BJ (cell line): ENCODE data around the gene MTTP. TPM values are rescaled to one million over a fixed set of nuclear protein-coding genes. Genes with fewer than 3 reads are reported as not detected.

Experiments used
- CTCF ChIA-PET: fragments of 350-600 bp; formaldehyde crosslinking; extraction: SDS; loops from one replicate; lab custom pipeline; 2021; ENCODE audit warnings: antibody characterized with exemption, inconsistent platforms; lab: Yijun Ruan, JAX
- POLR2A ChIA-PET: fragments of 300-600 bp; sonication (Branson Sonifier 250); formaldehyde crosslinking; extraction: SDS; loops from one replicate; lab custom pipeline; 2021; ENCODE audit warnings: antibody characterized with exemption; lab: Charles Lee
- DNase-seq: peaks from one replicate; pipeline ENCODE4 v3.0.0-alpha.2; 2011; ENCODE audit warnings: low read depth
- H3K27me3 ChIP-seq: 2 replicates; pipeline ENCODE4 v1.6.0; 2011; ENCODE audit warnings: low read length; ENCODE audit not compliant: control insufficient read depth, insufficient read depth
- H3K36me3 ChIP-seq: 2 replicates; pipeline ENCODE4 v1.5.1; 2011; ENCODE audit warnings: low read length; ENCODE audit not compliant: control insufficient read depth, insufficient read depth
- H3K4me3 ChIP-seq: 2 replicates; pipeline ENCODE4 v1.5.1; 2011; ENCODE audit warnings: low read depth, mild to moderate bottlenecking, control low read depth, low read length
- polyA plus RNA-seq: library from polyadenylated mRNA; depleted of rRNA; stranded (reverse); fragments of >200 nt; gene quantifications from 2 replicates; pipeline ENCODE4 v1.2.3, GENCODE V29; 2011
- TF ChIP-seq, protein P1 (sequence below): IDR thresholded peaks from 2 replicates; pipeline ENCODE4 v1.5.1; 2011; ENCODE audit warnings: low read depth, mild to moderate bottlenecking, control low read depth, inconsistent platforms, low read length, moderate library complexity; ENCODE audit not compliant: insufficient read depth

The MTTP gene
- polyA plus RNA-seq, 1 experiment = not detected

- Histone ChIP-seq H3K27me3 (no peaks in the 10 kb centered on the region), H3K36me3 (no peaks in the 10 kb centered on the region), H3K4me3 (no peak overlapping the region)
- POLR2A ChIA-PET = no interaction called here
- DNase-seq = no peak
- TF ChIP-seq, protein P1, sequence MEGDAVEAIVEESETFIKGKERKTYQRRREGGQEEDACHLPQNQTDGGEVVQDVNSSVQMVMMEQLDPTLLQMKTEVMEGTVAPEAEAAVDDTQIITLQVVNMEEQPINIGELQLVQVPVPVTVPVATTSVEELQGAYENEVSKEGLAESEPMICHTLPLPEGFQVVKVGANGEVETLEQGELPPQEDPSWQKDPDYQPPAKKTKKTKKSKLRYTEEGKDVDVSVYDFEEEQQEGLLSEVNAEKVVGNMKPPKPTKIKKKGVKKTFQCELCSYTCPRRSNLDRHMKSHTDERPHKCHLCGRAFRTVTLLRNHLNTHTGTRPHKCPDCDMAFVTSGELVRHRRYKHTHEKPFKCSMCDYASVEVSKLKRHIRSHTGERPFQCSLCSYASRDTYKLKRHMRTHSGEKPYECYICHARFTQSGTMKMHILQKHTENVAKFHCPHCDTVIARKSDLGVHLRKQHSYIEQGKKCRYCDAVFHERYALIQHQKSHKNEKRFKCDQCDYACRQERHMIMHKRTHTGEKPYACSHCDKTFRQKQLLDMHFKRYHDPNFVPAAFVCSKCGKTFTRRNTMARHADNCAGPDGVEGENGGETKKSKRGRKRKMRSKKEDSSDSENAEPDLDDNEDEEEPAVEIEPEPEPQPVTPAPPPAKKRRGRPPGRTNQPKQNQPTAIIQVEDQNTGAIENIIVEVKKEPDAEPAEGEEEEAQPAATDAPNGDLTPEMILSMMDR = no peak
- CTCF ChIA-PET = no interaction called here
Measured at GRCh38 chr4:99564921-99565320, 9.7 kb upstream of the MTTP start.

DNA sequence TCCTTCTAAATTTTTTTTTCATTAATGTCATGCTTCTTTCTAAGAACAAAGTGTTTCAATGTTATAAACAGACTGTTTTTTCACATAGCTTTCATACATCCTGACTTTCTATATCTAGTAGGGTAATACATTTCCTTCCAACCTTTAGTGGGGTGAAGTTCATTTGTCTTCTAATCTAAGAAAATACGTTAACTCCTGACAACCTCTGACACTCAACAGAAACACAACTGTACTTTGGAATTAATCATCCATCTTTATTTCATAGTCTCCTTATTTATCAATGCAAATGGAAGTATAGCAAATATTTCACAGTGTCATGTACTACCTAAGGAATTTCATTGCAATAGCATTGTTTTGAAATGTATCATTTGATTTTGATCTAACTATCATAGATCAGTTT, 2.7 kb upstream of the MTTP start:
- ChIA-PET POLR2A (no interaction called here), CTCF (no interaction called here)
- DNase-seq = no peak
- no peaks in the 10 kb centered on the region; the same call in 1 of the 2 replicates for H3K27me3 ChIP-seq
- H3K36me3 ChIP-seq = no peaks in the 10 kb centered on the region
- H3K4me3 ChIP-seq = no peak overlapping the region
- TF ChIP-seq, protein P1 = no peak

- H3K36me3 ChIP-seq = no peaks in the 10 kb centered on the region
- TF ChIP-seq, protein P1 = no peak
- ChIA-PET CTCF (no interaction called here), POLR2A (no interaction called here)
- H3K4me3 ChIP-seq = no peak overlapping the region
- H3K27me3 ChIP-seq = no peaks in the 10 kb centered on the region; the same call in 1 of the 2 replicates
- DNase-seq = peak; percentile 33
Measured at GRCh38 chr4:99572527-99573240, 1.9 kb upstream of the MTTP start.

DNA sequence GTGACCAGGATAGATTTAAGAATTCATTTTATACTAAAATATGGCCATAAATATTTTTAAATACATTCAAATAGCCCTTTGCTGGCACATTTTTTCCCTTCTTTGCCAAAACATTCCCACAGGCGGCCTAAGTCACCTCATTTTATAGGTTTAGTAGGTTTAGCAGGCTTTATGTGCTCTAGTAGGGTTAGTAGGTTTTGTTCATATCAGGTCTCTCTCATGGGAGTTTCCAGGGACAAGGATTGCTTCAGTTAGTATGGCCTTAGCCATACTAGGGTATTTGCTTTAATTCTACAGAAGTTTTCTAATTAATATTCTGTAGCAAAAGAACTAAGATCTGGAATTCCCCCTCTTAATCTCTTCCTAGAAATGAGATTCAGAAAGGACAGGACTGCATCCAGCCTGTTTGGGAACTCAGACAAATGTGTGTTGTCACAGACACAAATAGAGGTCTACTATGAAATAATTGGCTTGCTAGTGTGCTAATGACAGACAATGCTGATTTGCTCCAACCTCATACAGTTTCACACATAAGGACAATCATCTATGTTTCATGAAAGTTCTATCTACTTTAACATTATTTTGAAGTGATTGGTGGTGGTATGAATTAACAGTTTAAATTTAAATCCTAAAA, 772 bp upstream of the MTTP start:
- Histone ChIP-seq H3K36me3 (no peaks in the 10 kb centered on the region), H3K4me3 (no peak overlapping the region), H3K27me3 (no peaks in the 10 kb centered on the region; the same call in 1 of the 2 replicates)
- no peak for DNase-seq
- POLR2A ChIA-PET = no interaction called here
- CTCF ChIA-PET = no interaction called here
- TF ChIP-seq, protein P1 = no peak

GRCh38 chr4:99578714-99579113, 4.1 kb downstream of the MTTP start:
- Histone ChIP-seq H3K4me3 (no peak overlapping the region), H3K27me3 (no peaks in the 10 kb centered on the region; the same call in 1 of the 2 replicates), H3K36me3 (no peaks in the 10 kb centered on the region)
- TF ChIP-seq, protein P1 = no peak
- no peak for DNase-seq
- POLR2A ChIA-PET = no interaction called here
- CTCF ChIA-PET = no interaction called here
